ENCODE data around the gene MELTF. TPM values are rescaled to one million over a fixed set of nuclear protein-coding genes. Genes with fewer than 3 reads are reported as not detected.
A peak's percentile ranks its signal among the peaks of the same experiment; 100 is the strongest.

The MELTF gene
- total and polyA plus RNA-seq, 9 of the 15 experiments (the other 6 are each of a cell fraction or from before 2014, with no cell fraction given): 0.35 to 10.5 (median 4.5) TPM

- no peak for TF ChIP-seq POLR2AphosphoS2 (IDR thresholded peaks at IDR 0.05; ENCODE audit: low read length)
Measured at GRCh38 chr3:197068077-197068476, 38.5 kb upstream of the MELTF start (continued).

GRCh38 chr3:197064771-197065170 is 35.2 kb upstream of the MELTF start:
- Histone ChIP-seq H3K79me2 (ENCODE audit: control insufficient read depth, insufficient read depth, low read length) (no peaks in the 10 kb centered on the region), H3K4me3 (no peak overlapping the region), H4K20me1 (replicated peaks; ENCODE audit: control insufficient read depth, insufficient read depth, low read length) (no peaks in the 10 kb centered on the region), H3K4me1 (replicated peaks in 1 of 2; ENCODE audit: control insufficient read depth in 2 of 2, insufficient read depth in 2 of 2, low read length in 2 of 2) (no peaks in the 10 kb centered on the region), H3K9me3 (replicated peaks; ENCODE audit: control insufficient read depth, insufficient read depth, low read depth, low read length) (no peaks in the 10 kb centered on the region), H3K27me3 (ENCODE audit: control insufficient read depth in 2 of 2, insufficient read depth in 2 of 2, low read length in 2 of 2) (no peaks in the 10 kb centered on the region), H3K27ac (ENCODE audit: extremely low read depth, low read depth, low read length) (no peak overlapping the region), H3K36me3 (ENCODE audit: control insufficient read depth, insufficient read depth, low read length) (peaks cover 46% of the 10 kb centered on the region; the same call in 2 of the 3 replicates), H3K9me1 (ENCODE audit: control insufficient read depth, insufficient read depth, low read length) (no peaks in the 10 kb centered on the region), H2AFZ (ENCODE audit: low read depth, low read length) (no peak overlapping the region), H3K9ac (ENCODE audit: insufficient read depth in 1 of 2, low read depth in 2 of 2, low read length in 2 of 2) (no peak overlapping the region), H3K4me2 (ENCODE audit: insufficient read depth, low read length) (no peak overlapping the region)
- POLR2A ChIA-PET: no interaction called here
- intact Hi-C loops (cut with micrococcal nuclease): no loop called here
- CTCF ChIA-PET (ENCODE audit: low intra/inter-chr PET ratio): no interaction called here
- 42% methylated on average over 1 of the region's 1 CpG for WGBS (ENCODE audit: insufficient coverage, low coverage, missing lambda C conversion rate)
- DNase-seq (ENCODE audit: extremely low read depth in 1 of 4, low spot score in 3 of 4): peak in 1 of 4 experiments; percentile 6
- in situ Hi-C loops (cut with MboI): no loop called here
- no TSS peak for BruUV-seq (replicated peaks)
- FAIRE-seq: no peak
- 0 out of 3 replicates have a peak, but pooled peaks have one; percentile 42 for ATAC-seq
- TF ChIP-seq PHB (CRISPR knock-in tag; IDR thresholded peaks at IDR 0.05): no peak
- TF ChIP-seq ASH1L (IDR thresholded peaks at IDR 0.05; ENCODE audit: borderline replicate concordance, low read depth, partially characterized antibody): no peak
- no peak for TF ChIP-seq THAP12 (CRISPR knock-in tag; IDR thresholded peaks at IDR 0.05)
- TF ChIP-seq ZNF280A (IDR thresholded peaks at IDR 0.05; ENCODE audit: low read depth, partially characterized antibody): no peak
- no peak for TF ChIP-seq HMG20A (CRISPR knock-in tag; conservative IDR thresholded peaks at IDR 0.05)
- no peak for TF ChIP-seq HDAC3 (IDR thresholded peaks at IDR 0.05; ENCODE audit: borderline replicate concordance, partially characterized antibody)
- TF ChIP-seq ZKSCAN8 (CRISPR knock-in tag; IDR thresholded peaks at IDR 0.05): no peak
- TF ChIP-seq PBX2 (CRISPR knock-in tag; IDR thresholded peaks at IDR 0.05; ENCODE audit: low read depth): no peak
- TF ChIP-seq PBX2 (tag; conservative IDR thresholded peaks at IDR 0.05; ENCODE audit: low read depth): no peak
- no peak for TF ChIP-seq NR2C1 (IDR thresholded peaks at IDR 0.05)
- TF ChIP-seq NR2C1 (tag; IDR thresholded peaks at IDR 0.05): no peak
- TF ChIP-seq E2F6 (IDR thresholded peaks at IDR 0.05; ENCODE audit: borderline replicate concordance in 1 of 2, extremely low read depth in 1 of 2, insufficient read depth in 1 of 2, insufficient read length in 1 of 2, low read depth in 1 of 2, low read length in 1 of 2, poor library complexity in 1 of 2, severe bottlenecking in 1 of 2): no peak

Data from K562 (cell line).